Hair follicular keratinocyte (primary cell): ENCODE results near the gene MT1F. TPM values are rescaled to one million over a fixed set of nuclear protein-coding genes. Genes with fewer than 3 reads are reported as not detected.

Experiments
- total RNA-seq: library from RNA; depleted of rRNA; stranded (reverse); fragments of >200 nt; gene quantifications from 2 replicates; pipeline ENCODE4 v1.2.3, GENCODE V29; 2015

MT1F gene
- total RNA-seq = 12.2 and 42.8 TPM in 2 replicates

DNA sequence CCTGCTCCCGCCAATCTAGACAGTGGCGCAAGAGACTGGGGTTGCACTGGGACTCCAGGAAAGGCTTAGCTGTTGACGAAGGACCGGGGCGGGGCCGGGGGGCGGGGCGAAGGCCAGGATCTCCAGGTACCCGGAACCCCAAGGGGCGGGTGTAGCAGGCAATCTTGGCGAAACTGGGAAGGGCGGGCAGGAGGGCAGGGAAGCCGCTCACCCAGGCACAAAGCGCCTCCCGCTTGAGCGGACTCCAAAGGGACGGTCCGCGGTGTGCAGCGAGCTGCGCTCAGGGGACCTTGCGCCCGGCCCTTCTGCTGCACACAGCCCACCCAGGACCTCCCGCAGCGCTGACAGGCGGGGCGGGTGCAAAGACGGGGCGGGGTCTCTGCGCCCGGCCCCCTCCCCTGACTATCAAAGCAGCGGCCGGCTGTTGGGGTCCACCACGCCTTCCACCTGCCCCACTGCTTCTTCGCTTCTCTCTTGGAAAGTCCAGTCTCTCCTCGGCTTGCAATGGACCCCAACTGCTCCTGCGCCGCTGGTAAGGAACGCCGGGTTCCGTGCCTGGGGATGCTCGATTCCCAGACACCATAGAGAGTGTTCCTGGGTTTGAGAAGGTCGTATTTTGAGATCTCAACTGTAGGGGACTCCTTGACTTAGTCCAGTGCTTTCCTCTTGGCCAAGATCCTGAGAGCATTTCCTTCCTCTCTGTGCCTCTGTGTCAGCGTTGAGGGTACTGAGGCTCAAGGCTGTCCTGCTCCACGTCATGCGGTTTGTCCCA lies at the start of gene MT1F:
TSS of gene MT1F (plus strand) at position 405 of the 772 bp plus-strand sequence. CDS start at position 505, 100 bp downstream.

DNA sequence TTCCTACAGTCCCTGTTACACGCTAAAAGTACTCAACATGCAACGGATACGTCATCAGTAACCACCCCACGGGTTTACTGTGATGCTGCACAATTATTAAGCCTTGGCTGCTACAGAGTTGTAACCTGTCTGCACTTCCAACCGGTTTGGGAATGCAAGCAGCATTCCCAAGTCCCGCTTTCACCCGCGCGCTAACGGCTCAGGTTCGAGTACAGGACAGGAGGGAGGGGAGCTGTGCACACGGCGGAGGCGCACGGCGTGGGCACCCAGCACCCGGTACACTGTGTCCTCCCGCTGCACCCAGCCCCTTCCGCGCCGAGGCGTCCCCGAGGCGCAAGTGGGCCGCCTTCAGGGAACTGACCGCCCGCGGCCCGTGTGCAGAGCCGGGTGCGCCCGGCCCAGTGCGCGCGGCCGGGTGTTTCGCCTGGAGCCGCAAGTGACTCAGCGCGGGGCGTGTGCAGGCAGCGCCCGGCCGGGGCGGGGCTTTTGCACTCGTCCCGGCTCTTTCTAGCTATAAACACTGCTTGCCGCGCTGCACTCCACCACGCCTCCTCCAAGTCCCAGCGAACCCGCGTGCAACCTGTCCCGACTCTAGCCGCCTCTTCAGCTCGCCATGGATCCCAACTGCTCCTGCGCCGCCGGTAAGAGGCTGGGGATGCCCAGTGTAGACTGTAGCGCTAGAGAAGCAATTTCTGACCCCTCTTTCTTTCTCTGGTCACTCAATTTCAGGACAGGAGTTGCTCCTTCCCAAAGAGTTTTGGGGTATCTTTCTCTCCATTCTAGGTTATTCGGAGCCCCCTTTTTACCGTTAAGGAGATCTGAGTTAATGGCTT lies 49.5 kb upstream of the MT1F start, which contains the start of gene MT2A:
TSS of gene MT2A (plus strand) at position 542 of the 833 bp plus-strand sequence. CDS start at position 614, 72 bp downstream.

GRCh38 chr16:56625140-56625942 lies 32.4 kb upstream of the MT1F start, which contains the start of gene MT1E:
TSS of gene MT1E (plus strand) at chr16:56625781. CDS start at chr16:56625852, 71 bp downstream.

DNA sequence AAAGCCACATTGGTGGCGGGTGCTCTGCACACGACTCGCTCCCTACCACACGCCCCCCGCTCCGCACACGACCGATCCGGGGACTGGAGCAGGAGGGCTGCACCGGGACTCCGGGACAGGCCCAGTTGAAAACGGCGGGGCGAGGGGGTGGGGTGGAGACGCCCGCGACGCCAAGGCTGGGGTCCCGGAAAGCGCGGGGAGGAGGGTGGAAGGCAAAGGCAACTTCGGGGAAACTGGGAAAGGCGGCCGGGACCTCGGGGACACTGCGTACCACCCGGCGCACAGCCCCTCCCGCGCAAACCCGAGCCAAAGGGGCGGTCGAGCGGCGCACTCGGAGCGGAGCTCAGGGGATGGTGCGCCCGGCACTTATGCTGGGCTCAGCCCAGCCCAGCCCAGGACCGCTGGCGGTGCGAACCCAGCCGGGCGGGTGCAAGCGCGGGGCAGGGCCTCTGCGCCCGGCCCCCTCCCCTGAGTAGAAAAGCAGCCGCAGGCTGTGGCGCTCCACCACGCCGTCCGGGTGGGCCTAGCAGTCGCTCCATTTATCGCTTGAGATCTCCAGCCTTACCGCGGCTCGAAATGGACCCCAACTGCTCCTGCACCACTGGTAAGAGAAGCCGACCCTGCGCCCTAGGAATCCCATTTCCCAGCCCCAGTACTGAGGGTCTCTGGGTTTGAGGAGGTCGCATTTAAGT lies 25.5 kb upstream of the MT1F start, which contains the start of gene MT1M:
TSS of gene MT1M (plus strand) at position 504 of the 692 bp plus-strand sequence. CDS start at position 577, 73 bp downstream.

DNA sequence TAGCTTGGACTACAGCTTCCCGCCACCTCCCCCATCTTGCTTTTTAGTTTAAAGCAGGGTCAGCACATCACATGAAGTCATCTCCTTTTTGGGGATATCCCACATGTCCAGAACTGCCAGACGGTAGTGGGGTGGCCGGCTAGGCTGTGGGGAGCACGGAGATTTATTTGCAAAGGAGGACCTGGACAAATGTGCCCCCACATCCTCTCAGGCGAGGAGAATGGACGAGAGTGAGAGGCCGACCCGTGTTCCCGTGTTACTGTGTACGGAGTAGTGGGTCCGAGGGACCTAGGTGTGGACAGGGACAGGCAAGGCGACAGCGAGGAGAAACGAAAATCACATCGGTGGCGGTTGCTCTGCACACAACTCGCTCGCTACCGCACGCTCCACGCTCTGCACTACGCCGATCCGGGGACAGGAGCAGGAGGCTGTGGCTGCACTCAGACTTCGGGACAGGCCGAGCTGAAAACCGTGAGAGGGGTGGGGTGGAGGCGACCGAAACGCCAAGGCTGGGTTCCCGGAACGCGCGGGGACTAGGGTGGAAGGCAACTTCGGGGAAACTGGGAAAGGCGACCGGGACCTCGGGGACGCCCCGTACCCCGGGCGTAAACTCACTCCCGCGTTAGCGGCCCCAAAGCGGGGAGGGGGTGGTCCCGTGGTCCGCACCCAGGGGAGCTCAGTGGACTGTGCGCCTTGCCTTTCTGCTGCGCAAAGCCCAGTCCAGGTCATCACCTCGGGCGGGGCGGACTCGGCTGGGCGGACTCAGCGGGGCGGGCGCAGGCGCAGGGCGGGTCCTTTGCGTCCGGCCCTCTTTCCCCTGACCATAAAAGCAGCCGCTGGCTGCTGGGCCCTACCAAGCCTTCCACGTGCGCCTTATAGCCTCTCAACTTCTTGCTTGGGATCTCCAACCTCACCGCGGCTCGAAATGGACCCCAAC lies 19.7 kb upstream of the MT1F start, which contains the start of gene MT1A:
TSS of gene MT1A (plus strand) at position 853 of the 937 bp plus-strand sequence. CDS start at position 926, 73 bp downstream.

GRCh38 chr16:56651586-56651985 lies 6.2 kb upstream of the MT1F start, which contains the start of gene MT1B:
TSS of gene MT1B (plus strand) at chr16:56651886. CDS start at chr16:56651954, 68 bp downstream.

GRCh38 chr16:56667581-56668571 lies 10.1 kb downstream of the MT1F start, which contains the start of gene MT1G:
TSS of gene MT1G (minus strand) at chr16:56668065. CDS start at chr16:56667993, 72 bp downstream.

GRCh38 chr16:56669005-56669839 lies 11.5 kb downstream of the MT1F start, which contains the start of gene MT1H:
TSS of gene MT1H (plus strand) at chr16:56669814. CDS start at chr16:56669885, 71 bp downstream.

GRCh38 chr16:56681939-56682702 lies 24.4 kb downstream of the MT1F start, which contains the start of gene MT1X:
TSS of gene MT1X (plus strand) at chr16:56682470. CDS start at chr16:56682541, 71 bp downstream.

Other genes with a start within 250 kb of the MT1F start
- 85.7 and 97.8 TPM in 2 replicates for gene AMFR, start 232.4 kb upstream of the MT1F start, total RNA-seq
- gene NUDT21, start 206.6 kb upstream of the MT1F start, total RNA-seq = 64.0 and 64.3 TPM in 2 replicates
- gene OGFOD1, start 206.4 kb upstream of the MT1F start, total RNA-seq = 36.2 and 41.2 TPM in 2 replicates
- gene BBS2, start 137.9 kb upstream of the MT1F start, total RNA-seq = 30.8 and 60.3 TPM in 2 replicates
- gene MT4, start 92.9 kb upstream of the MT1F start, total RNA-seq = not detected in 2 replicates
- not detected in 2 replicates for gene MT3, start 68.4 kb upstream of the MT1F start, total RNA-seq
- gene MT2A, start 49.4 kb upstream of the MT1F start, total RNA-seq = 1,517 and 2,286 TPM in 2 replicates
- gene MT1E, start 32.2 kb upstream of the MT1F start, total RNA-seq = 18.8 and 161 TPM in 2 replicates
- gene MT1M, start 25.3 kb upstream of the MT1F start, total RNA-seq = 0.23 and 1.1 TPM in 2 replicates
- 3.5 and 5.2 TPM in 2 replicates for gene MT1A, start 19.3 kb upstream of the MT1F start, total RNA-seq
- not detected in 2 replicates for gene MT1B, start 6.1 kb upstream of the MT1F start, total RNA-seq
- gene MT1G, start 10.1 kb downstream of the MT1F start, total RNA-seq = 12.8 and 14.0 TPM in 2 replicates
- gene MT1H, start 11.9 kb downstream of the MT1F start, total RNA-seq = 10.1 TPM in 1 of 2 replicates, not detected in the other
- 538 and 897 TPM in 2 replicates for gene MT1X, start 24.5 kb downstream of the MT1F start, total RNA-seq
- 62.4 and 96.1 TPM in 2 replicates for gene NUP93, start 72.2 kb downstream of the MT1F start, total RNA-seq
- gene SLC12A3, start 207.2 kb downstream of the MT1F start, total RNA-seq = 0.08 TPM in 1 of 2 replicates, not detected in the other